GM21825 (cell line): ENCODE results near the gene KCTD14.
"Not testable (repeated sequence)": the region's sequence is repeated elsewhere in the genome, so short reads cannot be mapped to it uniquely, and the experiment has no call there.

Experiments
- ATAC-seq: cut with Tn5 transposase; IDR thresholded peaks from one replicate; pipeline ENCODE4 v1.9.1; 2021; ENCODE audit warnings: mild to moderate bottlenecking, moderate library complexity; ENCODE audit not compliant: unreplicated experiment

The KCTD14 gene

GRCh38 chr11:78048561-78048960, 25.5 kb upstream of the KCTD14 start:
- ATAC-seq: no peak

GRCh38 chr11:78046486-78046854, 23.4 kb upstream of the KCTD14 start:
- ATAC-seq: peak; percentile 10

- ATAC-seq: peak; percentile 63
Observed at GRCh38 chr11:78045851-78046485, 22.9 kb upstream of the KCTD14 start.

- no peak for ATAC-seq
Observed at GRCh38 chr11:78044706-78045105, 21.6 kb upstream of the KCTD14 start.

- ATAC-seq: no peak
Observed at GRCh38 chr11:78041843-78042440, 18.9 kb upstream of the KCTD14 start.

- ATAC-seq: not testable (repeated sequence)
Observed at GRCh38 chr11:78041380-78041719, 18.3 kb upstream of the KCTD14 start.

GRCh38 chr11:78040691-78041379, 17.8 kb upstream of the KCTD14 start:
- no peak for ATAC-seq

GRCh38 chr11:78039919-78040671, 17.0 kb upstream of the KCTD14 start:
- ATAC-seq: peak; percentile 73

- ATAC-seq: peak; percentile 6
Observed at GRCh38 chr11:78039391-78039918, 16.4 kb upstream of the KCTD14 start.

- ATAC-seq: no peak
Observed at GRCh38 chr11:78038697-78039313, 15.7 kb upstream of the KCTD14 start.

GRCh38 chr11:78037825-78038620, 14.9 kb upstream of the KCTD14 start:
- no peak for ATAC-seq

GRCh38 chr11:78037056-78037455, 14.0 kb upstream of the KCTD14 start:
- ATAC-seq: no peak

GRCh38 chr11:78036313-78036712, 13.2 kb upstream of the KCTD14 start:
- ATAC-seq: no peak

GRCh38 chr11:78034623-78035022, 11.5 kb upstream of the KCTD14 start:
- no peak for ATAC-seq

- ATAC-seq: no peak
Observed at GRCh38 chr11:78033040-78033439, 10.0 kb upstream of the KCTD14 start.

- no peak for ATAC-seq
Observed at GRCh38 chr11:78032090-78032489, 9.0 kb upstream of the KCTD14 start.

GRCh38 chr11:78031629-78032028, 8.6 kb upstream of the KCTD14 start:
- ATAC-seq: no peak

- ATAC-seq: no peak
Observed at GRCh38 chr11:78030429-78031325, 7.6 kb upstream of the KCTD14 start.

GRCh38 chr11:78028423-78028822, 5.3 kb upstream of the KCTD14 start:
- not testable (repeated sequence) for ATAC-seq
